Measurements from ENCODE around the gene CGB2. TPM values are rescaled to one million over a fixed set of nuclear protein-coding genes. Genes with fewer than 3 reads are reported as not detected.

Gene CGB2
- total RNA-seq, 1 donor = not detected

- Histone ChIP-seq H2AFZ (ENCODE audit: low read length) (no peak overlapping the region), H3K27ac (ENCODE audit: low read depth, low read length) (no peak overlapping the region), H4K20me1 (ENCODE audit: insufficient read depth, low read length) (peaks cover 20% of the 10 kb centered on the region), H3K79me2 (ENCODE audit: insufficient read depth, low read length) (peaks cover 50% of the 10 kb centered on the region), H3K9me3 (ENCODE audit: low read depth, low read length) (no peaks in the 10 kb centered on the region), H3K4me1 (ENCODE audit: insufficient read depth, low read length) (peaks cover 4% of the 10 kb centered on the region), H3K4me2 (ENCODE audit: insufficient read depth, low read length) (no peak overlapping the region), H3K36me3 (ENCODE audit: insufficient read depth, low read length) (peaks cover 26% of the 10 kb centered on the region), H3K27me3 (ENCODE audit: insufficient read depth, low read length) (no peaks in the 10 kb centered on the region), H3K4me3 (ENCODE audit: insufficient read depth, low read length) (no peak overlapping the region)
- peak; percentile 93 for DNase-seq (ENCODE audit: insufficient read length, low spot score, missing footprints)
- peak; percentile 87 for TF ChIP-seq CTCF (IDR thresholded peaks at IDR 0.05; ENCODE audit: extremely low read depth, low read depth, low read length)
These were observed 32.0 kb upstream of the CGB2 start for GRCh38 chr19:48999481-49000325.

- Histone ChIP-seq H3K79me2 (ENCODE audit: insufficient read depth, low read length) (peaks cover 13% of the 10 kb centered on the region), H3K27ac (ENCODE audit: low read depth, low read length) (no peak overlapping the region), H4K20me1 (ENCODE audit: insufficient read depth, low read length) (peaks cover 9% of the 10 kb centered on the region), H3K36me3 (ENCODE audit: insufficient read depth, low read length) (peaks cover 52% of the 10 kb centered on the region), H3K27me3 (ENCODE audit: insufficient read depth, low read length) (no peaks in the 10 kb centered on the region), H3K4me3 (ENCODE audit: insufficient read depth, low read length) (no peak overlapping the region), H3K4me1 (ENCODE audit: insufficient read depth, low read length) (no peaks in the 10 kb centered on the region), H3K4me2 (ENCODE audit: insufficient read depth, low read length) (no peak overlapping the region), H2AFZ (ENCODE audit: low read length) (no peak overlapping the region), H3K9me3 (ENCODE audit: low read depth, low read length) (no peaks in the 10 kb centered on the region)
- no peak for TF ChIP-seq CTCF (IDR thresholded peaks at IDR 0.05; ENCODE audit: extremely low read depth, low read depth, low read length)
- peak; percentile 13 for DNase-seq (ENCODE audit: insufficient read length, low spot score, missing footprints)
These were observed 27.6 kb upstream of the CGB2 start for GRCh38 chr19:49004133-49004532.

- H3K4me2 ChIP-seq (ENCODE audit: insufficient read depth, low read length) = no peak overlapping the region
- TF ChIP-seq CTCF (IDR thresholded peaks at IDR 0.05; ENCODE audit: extremely low read depth, low read depth, low read length) = no peak
- H4K20me1 ChIP-seq (ENCODE audit: insufficient read depth, low read length) = no peaks in the 10 kb centered on the region
- no peaks in the 10 kb centered on the region for H3K27me3 ChIP-seq (ENCODE audit: insufficient read depth, low read length)
- H3K36me3 ChIP-seq (ENCODE audit: insufficient read depth, low read length) = peaks cover 59% of the 10 kb centered on the region
- no peak overlapping the region for H3K4me3 ChIP-seq (ENCODE audit: insufficient read depth, low read length)
- H3K27ac ChIP-seq (ENCODE audit: low read depth, low read length) = no peak overlapping the region
- DNase-seq (ENCODE audit: insufficient read length, low spot score, missing footprints) = peak; percentile 13
- H3K9me3 ChIP-seq (ENCODE audit: low read depth, low read length) = no peaks in the 10 kb centered on the region
- no peak overlapping the region for H2AFZ ChIP-seq (ENCODE audit: low read length)
- peaks cover 3% of the 10 kb centered on the region for H3K79me2 ChIP-seq (ENCODE audit: insufficient read depth, low read length)
- no peaks in the 10 kb centered on the region for H3K4me1 ChIP-seq (ENCODE audit: insufficient read depth, low read length)
These were observed 26.6 kb upstream of the CGB2 start for GRCh38 chr19:49004964-49005614.

- no peak overlapping the region for H3K27ac ChIP-seq (ENCODE audit: low read depth, low read length)
- DNase-seq (ENCODE audit: insufficient read length, low spot score, missing footprints) = no peak
- TF ChIP-seq CTCF (IDR thresholded peaks at IDR 0.05; ENCODE audit: extremely low read depth, low read depth, low read length) = no peak
- peaks cover 3% of the 10 kb centered on the region for H3K79me2 ChIP-seq (ENCODE audit: insufficient read depth, low read length)
- H3K4me2 ChIP-seq (ENCODE audit: insufficient read depth, low read length) = no peak overlapping the region
- no peaks in the 10 kb centered on the region for H3K4me1 ChIP-seq (ENCODE audit: insufficient read depth, low read length)
- H3K27me3 ChIP-seq (ENCODE audit: insufficient read depth, low read length) = no peaks in the 10 kb centered on the region
- H3K9me3 ChIP-seq (ENCODE audit: low read depth, low read length) = no peaks in the 10 kb centered on the region
- no peak overlapping the region for H3K4me3 ChIP-seq (ENCODE audit: insufficient read depth, low read length)
- H3K36me3 ChIP-seq (ENCODE audit: insufficient read depth, low read length) = peaks cover 63% of the 10 kb centered on the region
- no peaks in the 10 kb centered on the region for H4K20me1 ChIP-seq (ENCODE audit: insufficient read depth, low read length)
- no peak overlapping the region for H2AFZ ChIP-seq (ENCODE audit: low read length)
These were observed 24.8 kb upstream of the CGB2 start for GRCh38 chr19:49006905-49007304.

All from osteoblast (primary cell).